Prostate gland (tissue), 2 donors: ENCODE results near the gene RUFY4. TPM values are rescaled to one million over a fixed set of nuclear protein-coding genes. Genes with fewer than 3 reads are reported as not detected.

ENCODE experiments used
- DNase-seq: peaks from one replicate; pipeline ENCODE4 v3.0.0-alpha.2; 2019; ENCODE audit warnings: low spot score
- H3K27ac ChIP-seq, 2 donors: fragments of 200-600 bp; sonication (generic); 2 replicates each; pipeline ENCODE4 v1.5.1; 2017 to 2019
- H3K27me3 ChIP-seq: fragments of 200-600 bp; sonication (generic); replicated peaks from 2 replicates; pipeline ENCODE4 v1.5.1; 2019; ENCODE audit not compliant: insufficient read depth
- H3K36me3 ChIP-seq, 2 donors: fragments of 200-600 bp; sonication (generic); 1 replicate in 1 of 2; 2 replicates in 1 of 2; pipeline versions ENCODE4 v1.5.1 to v1.8.1; 2017 to 2019
- H3K4me1 ChIP-seq: fragments of 200-600 bp; sonication (generic); replicated peaks from 2 replicates; pipeline ENCODE4 v1.5.1; 2019
- H3K4me3 ChIP-seq, 2 donors: fragments of 200-600 bp; sonication (generic); 2 replicates each; pipeline ENCODE4 v1.5.1; 2017 to 2019
- H3K9me3 ChIP-seq: fragments of 200-600 bp; sonication (generic); 2 replicates; pipeline ENCODE4 v1.5.1; 2017
- POLR2A ChIP-seq: fragments of 450-650 bp; IDR thresholded peaks from one replicate; pipeline ENCODE4 v1.6.1; 2016; ENCODE audit warnings: antibody characterized with exemption, mild to moderate bottlenecking
- POLR2AphosphoS5 ChIP-seq: sonication (generic); formaldehyde crosslinking; IDR thresholded peaks from one replicate; pipeline ENCODE4 v1.6.1; 2017; ENCODE audit warnings: antibody characterized with exemption
- WGBS: methylation state at CpG from one replicate; pipeline ENCODE4 v1.1.5; 2018; 5-methylcytosine and 5-hydroxymethylcytosine counted together
- intact Hi-C: fragments of 100-400 bp; cut with DNase I; formaldehyde crosslinking; loops from one replicate; pipeline ENCODE4 v1.14.2; 2022
- total RNA-seq, 2 donors: library from RNA; depleted of rRNA; stranded (reverse); fragments of >200 nt; gene quantifications; one replicate each; pipeline ENCODE4 v1.1.0, GENCODE V29; 2016
- TF ChIP-seq, protein P1 (sequence below), 4 experiments: fragments of 200-600 bp in 2 of 4; fragments of 450-650 bp in 2 of 4; sonication (generic) in 2 of 4; IDR thresholded peaks; 1 replicate in 3 of 4; 2 replicates in 1 of 4; pipeline ENCODE4 v1.5.1; 2016 to 2019; ENCODE audit warnings: antibody characterized with exemption in 4 of 4, mild to moderate bottlenecking in 2 of 4, moderate library complexity in 2 of 4

The RUFY4 gene
- total RNA-seq, 2 donors from 2014 or later = 0.11 to 0.27 TPM

DNA sequence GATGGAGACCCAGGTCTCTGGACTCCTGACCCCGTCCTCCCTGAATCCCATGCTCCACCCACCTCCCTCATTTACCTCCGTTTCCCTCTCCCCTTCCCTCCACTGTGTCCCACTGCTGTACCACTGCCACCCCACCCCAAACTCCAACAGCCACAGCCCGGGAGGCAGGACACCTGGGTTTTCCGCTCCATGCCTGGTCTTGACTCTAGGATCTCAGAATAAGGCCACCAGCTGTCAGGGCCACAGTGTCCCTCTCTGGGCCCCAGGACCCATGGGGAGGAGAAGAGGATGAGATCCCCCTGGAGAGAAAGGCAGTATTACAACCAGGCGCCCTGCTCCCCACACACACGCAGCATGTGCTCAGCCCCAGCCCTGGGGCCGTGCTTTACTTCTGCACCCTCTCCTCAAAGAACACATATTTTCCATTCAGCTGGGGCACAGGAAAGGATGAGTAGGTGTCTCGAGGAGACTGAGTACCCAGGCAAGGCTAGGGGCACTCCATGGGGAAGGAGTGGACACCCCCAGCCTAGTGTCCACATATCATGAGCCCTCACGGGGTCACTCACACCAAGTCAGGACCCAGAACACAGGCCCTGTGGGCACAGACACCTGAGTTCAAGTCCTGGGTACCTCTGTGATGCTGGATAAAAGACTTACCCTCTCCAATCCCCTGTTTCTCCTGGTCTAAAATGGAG is 700 bp downstream of the RUFY4 start:
- WGBS = 69% methylated on average over 9 of the region's 9 CpGs
- no peaks in the 10 kb centered on the region for H3K36me3 ChIP-seq
- H3K9me3 ChIP-seq = no peaks in the 10 kb centered on the region
- H3K4me1 ChIP-seq = no peaks in the 10 kb centered on the region
- no peak overlapping the region for H3K27ac ChIP-seq
- no peak for DNase-seq
- intact Hi-C loops = no loop called here
- no peaks in the 10 kb centered on the region for H3K27me3 ChIP-seq
- no peak overlapping the region for H3K4me3 ChIP-seq
- TF ChIP-seq POLR2A (no peak), POLR2AphosphoS5 (no peak)
- TF ChIP-seq, protein P1, sequence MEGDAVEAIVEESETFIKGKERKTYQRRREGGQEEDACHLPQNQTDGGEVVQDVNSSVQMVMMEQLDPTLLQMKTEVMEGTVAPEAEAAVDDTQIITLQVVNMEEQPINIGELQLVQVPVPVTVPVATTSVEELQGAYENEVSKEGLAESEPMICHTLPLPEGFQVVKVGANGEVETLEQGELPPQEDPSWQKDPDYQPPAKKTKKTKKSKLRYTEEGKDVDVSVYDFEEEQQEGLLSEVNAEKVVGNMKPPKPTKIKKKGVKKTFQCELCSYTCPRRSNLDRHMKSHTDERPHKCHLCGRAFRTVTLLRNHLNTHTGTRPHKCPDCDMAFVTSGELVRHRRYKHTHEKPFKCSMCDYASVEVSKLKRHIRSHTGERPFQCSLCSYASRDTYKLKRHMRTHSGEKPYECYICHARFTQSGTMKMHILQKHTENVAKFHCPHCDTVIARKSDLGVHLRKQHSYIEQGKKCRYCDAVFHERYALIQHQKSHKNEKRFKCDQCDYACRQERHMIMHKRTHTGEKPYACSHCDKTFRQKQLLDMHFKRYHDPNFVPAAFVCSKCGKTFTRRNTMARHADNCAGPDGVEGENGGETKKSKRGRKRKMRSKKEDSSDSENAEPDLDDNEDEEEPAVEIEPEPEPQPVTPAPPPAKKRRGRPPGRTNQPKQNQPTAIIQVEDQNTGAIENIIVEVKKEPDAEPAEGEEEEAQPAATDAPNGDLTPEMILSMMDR (IDR thresholded peaks at IDR 0.05) = no peak

DNA sequence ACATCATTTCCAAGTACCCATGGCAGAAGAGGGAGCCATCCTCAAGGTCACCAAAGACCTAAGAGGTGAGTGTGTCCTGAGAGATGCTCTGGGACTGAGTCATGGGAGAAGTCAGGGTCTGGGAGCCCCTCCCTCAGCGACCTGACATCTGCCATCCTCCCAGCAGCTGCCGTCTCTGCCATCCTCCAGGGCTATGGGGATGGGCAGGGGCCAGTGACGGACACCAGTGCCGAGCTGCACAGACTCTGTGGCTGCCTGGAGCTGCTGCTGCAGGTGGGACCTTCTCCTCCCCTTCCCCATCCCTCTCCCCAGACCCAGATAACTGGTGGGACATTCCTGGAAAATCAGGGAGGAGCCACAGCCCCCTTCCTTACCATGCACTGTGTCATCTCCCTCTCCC is 1.5 kb downstream of the RUFY4 start:
- Histone ChIP-seq H3K4me1 (no peaks in the 10 kb centered on the region), H3K27me3 (no peaks in the 10 kb centered on the region), H3K27ac (no peak overlapping the region), H3K9me3 (no peaks in the 10 kb centered on the region), H3K36me3 (no peaks in the 10 kb centered on the region), H3K4me3 (no peak overlapping the region)
- intact Hi-C loops = no loop called here
- TF ChIP-seq POLR2AphosphoS5 (no peak), POLR2A (no peak)
- TF ChIP-seq, protein P1 (IDR thresholded peaks at IDR 0.05) = no peak
- DNase-seq = no peak
- 91% methylated on average over 4 of the region's 4 CpGs for WGBS

DNA sequence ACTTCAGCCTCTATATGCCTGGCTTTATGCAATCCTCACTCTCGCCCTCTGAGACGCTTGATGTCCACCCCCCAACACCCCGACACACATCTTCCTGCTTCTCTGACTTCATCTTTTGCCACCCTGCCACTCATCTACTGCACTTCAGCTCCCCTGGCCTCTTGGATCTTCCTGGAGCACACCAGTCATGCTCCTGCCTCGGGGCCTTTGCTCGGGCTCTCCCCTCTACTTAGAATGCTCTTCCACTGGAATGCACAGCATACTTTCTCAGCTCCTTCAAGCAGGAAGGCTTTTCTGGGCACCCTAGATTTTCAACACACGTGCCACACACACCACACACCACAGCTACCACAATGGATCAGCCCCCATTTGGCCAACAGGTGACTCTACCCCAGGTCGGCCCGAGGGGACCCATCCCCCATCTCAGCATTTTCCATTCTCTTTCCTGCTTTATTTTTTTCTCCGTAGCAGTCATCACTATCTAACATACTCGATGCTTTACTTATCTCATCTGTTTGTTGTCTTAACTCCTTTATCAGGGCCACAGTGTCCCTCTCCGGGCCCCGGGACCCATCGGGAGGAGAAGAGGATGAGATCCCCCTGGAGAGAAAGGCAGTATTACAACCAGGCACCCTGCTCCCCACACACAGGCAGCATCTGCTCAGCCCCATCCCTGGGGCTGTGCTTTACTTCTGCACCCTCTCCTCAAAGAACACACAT is 2.3 kb downstream of the RUFY4 start:
- WGBS = 77% methylated on average over 13 of the region's 13 CpGs
- intact Hi-C loops = no loop called here

DNA sequence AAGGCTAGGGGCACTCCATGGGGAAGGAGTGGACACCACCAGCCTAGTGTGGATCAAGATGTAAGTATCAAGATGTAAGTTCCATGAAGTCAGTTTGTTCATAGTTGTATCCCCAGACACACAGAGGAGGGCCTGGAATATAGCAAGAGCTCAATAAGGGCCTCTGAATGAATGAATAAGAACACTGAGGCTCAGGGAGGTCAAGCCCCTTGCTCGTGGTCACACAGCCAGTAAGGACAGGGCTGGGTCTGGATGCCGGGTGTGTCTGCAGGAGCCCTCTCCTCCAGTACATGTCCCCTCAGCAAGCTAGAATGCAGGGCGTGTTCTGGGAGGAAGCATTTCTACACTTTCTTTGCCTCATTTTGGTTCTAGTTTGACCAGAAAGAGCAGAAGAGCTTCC is 2.9 kb downstream of the RUFY4 start:
- no peaks in the 10 kb centered on the region for H3K9me3 ChIP-seq
- H3K36me3 ChIP-seq = no peaks in the 10 kb centered on the region
- no peaks in the 10 kb centered on the region for H3K27me3 ChIP-seq
- DNase-seq = no peak
- no peaks in the 10 kb centered on the region for H3K4me1 ChIP-seq
- H3K27ac ChIP-seq = no peak overlapping the region
- intact Hi-C loops = no loop called here
- WGBS = 84% methylated on average over 3 of the region's 3 CpGs
- TF ChIP-seq POLR2A (no peak), POLR2AphosphoS5 (no peak)
- TF ChIP-seq, protein P1 (IDR thresholded peaks at IDR 0.05) = no peak
- no peak overlapping the region for H3K4me3 ChIP-seq

More for the DNA sequence above, 2.3 kb downstream of the RUFY4 start:
- no peak for DNase-seq
- Histone ChIP-seq H3K4me3 (no peak overlapping the region), H3K4me1 (no peaks in the 10 kb centered on the region), H3K9me3 (no peaks in the 10 kb centered on the region), H3K27me3 (no peaks in the 10 kb centered on the region), H3K36me3 (no peaks in the 10 kb centered on the region), H3K27ac (no peak overlapping the region)
- TF ChIP-seq POLR2A = no peak
- TF ChIP-seq, protein P1 (IDR thresholded peaks at IDR 0.05) = no peak
- TF ChIP-seq POLR2AphosphoS5 = no peak
